GM19351 (cell line): ENCODE measurements around the gene KCNG4.

Source experiments
- ATAC-seq: cut with Tn5 transposase; IDR thresholded peaks from one replicate; pipeline ENCODE4 v1.9.1; 2021; ENCODE audit warnings: mild to moderate bottlenecking, moderate library complexity; ENCODE audit not compliant: unreplicated experiment

Gene KCNG4

GRCh38 chr16:84239909-84240308 lies at the start of gene KCNG4:
TSS of gene KCNG4 (minus strand) at chr16:84240012. CDS start at chr16:84237485, 2,527 bp downstream.
- no peak for ATAC-seq

GRCh38 chr16:84288902-84289301 lies 49.1 kb upstream of the KCNG4 start:
- no peak for ATAC-seq

DNA sequence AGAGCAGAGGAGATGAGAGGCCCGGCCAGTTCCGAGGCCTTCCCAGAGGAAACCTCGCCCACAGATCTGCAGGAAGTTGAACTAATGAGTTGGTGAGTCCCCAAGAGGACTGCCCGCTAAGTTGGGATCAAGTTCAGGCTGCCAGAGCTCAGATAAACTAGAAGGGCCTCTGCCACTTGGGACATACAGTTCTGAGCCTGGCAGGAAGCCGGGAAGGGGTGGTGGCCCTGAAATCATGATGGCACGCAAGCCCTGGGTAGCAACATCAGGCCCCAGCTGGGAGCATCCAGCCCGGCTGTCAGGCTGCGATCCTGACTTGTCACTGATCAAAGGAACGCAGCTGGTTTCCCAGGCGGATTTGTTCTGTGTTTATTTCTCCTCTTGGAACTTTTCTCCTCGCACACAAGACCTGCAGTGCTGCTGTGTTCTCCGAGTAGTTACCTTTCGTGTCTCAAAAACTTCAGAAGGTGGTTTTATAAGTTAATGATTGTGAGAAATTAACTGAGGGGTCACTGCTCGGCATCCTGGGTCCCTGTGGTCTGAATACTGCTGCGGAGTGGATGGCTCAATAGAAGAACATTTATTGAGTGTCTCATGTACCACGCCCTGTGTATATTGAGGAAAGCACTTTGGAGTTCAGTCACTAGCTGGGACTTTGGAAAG lies 46.9 kb upstream of the KCNG4 start:
- no peak for ATAC-seq

- no peak for ATAC-seq
Observed at GRCh38 chr16:84284154-84284722, 44.4 kb upstream of the KCNG4 start.

DNA sequence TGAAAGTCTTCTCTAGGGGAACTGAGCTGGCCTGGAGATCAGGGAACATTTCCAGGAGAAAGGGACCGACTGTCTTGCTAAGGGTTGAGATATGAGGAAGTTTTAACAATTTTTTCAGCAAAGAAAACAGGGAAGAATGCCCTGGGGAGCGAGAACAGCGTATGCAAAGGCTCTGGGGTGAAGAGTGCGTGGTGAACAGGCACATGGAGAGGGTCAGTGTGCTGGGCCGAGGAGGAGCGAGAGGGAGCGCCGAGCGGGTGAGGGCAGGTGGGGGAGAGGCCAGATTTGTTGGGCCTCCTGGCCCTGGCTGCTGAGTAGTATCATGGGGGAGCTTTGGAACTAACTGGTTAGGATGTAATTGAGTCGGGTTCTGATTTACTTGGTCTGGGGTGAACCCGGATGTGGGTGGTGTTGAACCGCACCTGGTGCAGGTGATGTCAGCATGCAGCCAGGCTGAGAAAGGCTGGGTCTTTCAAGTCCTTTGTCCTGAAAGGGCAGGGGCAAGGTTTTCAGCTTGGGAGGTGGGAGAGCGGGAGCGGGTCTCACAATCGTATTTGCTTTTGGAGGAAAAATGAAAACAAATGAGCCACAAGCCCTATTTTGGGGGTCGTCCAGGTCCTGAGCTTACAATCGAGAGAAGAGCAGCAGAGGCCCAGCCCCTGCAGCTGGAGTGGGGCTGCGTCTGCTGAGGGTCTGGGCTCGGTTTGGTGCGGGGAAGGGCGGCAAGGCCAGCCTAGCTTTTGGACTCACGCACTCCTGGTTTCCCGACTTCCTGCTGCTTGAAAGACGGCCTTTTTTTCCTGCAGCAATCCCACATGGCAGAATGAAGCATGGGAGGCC lies 43.7 kb upstream of the KCNG4 start:
- ATAC-seq, result no peak

- ATAC-seq, result no peak
Observed at GRCh38 chr16:84282533-84282932, 42.7 kb upstream of the KCNG4 start.

DNA sequence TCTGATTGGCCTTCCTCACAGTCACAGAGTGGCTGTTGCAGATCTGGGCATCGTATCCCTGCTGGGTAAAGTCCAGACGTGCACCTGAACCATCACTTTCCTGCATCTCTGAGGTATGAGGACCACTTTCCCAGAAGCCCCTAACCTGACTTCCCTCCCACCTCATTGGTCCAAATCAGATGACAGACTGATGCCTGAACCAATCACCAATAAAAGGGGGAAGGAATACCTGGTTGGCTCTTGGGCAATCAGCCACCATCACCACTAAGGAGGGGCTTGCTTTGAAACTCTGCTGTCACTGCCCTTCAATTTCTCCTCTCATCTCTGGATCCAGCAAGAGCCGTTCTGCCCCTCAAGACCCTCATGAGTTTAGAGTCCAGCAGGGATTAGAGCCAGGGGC lies 41.3 kb upstream of the KCNG4 start:
- ATAC-seq, result no peak

DNA sequence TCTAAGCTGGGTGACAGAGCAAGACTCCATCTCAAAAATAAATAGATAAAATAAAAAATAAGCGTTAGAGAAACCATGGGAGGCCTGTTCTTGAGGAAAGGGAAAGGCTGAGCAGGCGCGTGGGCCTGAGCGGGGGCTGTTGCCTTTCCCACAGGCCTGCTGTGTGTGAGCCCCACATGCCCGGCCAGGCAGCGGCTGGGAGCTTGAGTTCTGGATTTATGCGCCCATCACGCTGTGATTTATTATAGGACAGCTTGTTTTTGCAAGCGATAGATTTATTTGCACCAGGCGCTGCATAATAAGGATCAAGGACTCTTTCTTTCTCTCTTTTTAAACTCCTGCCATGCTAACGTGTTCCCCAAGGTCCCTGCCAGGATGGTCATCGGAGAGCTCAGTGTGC lies 40.1 kb upstream of the KCNG4 start:
- no peak for ATAC-seq

GRCh38 chr16:84278968-84279367 lies 39.2 kb upstream of the KCNG4 start:
- no peak for ATAC-seq

DNA sequence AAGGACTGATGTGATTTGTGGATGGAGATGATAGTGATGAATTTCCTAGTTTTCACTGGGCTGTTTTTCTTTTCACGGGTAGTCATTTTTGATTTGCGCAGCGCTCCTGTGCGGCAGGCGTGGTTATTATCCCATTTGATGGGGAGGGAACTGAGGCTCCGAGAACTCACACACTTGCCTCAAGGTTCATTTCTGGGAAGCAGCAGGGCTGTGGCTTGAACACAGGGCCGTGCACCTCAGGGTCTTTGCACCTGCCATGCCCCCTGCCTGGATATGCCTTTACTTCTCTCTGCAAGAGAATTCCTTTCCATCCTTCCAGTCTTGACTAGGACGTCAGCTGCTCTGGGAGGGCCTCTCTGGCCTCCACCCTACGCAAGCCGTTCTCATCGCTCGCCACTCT lies 38.5 kb upstream of the KCNG4 start:
- ATAC-seq, result no peak

DNA sequence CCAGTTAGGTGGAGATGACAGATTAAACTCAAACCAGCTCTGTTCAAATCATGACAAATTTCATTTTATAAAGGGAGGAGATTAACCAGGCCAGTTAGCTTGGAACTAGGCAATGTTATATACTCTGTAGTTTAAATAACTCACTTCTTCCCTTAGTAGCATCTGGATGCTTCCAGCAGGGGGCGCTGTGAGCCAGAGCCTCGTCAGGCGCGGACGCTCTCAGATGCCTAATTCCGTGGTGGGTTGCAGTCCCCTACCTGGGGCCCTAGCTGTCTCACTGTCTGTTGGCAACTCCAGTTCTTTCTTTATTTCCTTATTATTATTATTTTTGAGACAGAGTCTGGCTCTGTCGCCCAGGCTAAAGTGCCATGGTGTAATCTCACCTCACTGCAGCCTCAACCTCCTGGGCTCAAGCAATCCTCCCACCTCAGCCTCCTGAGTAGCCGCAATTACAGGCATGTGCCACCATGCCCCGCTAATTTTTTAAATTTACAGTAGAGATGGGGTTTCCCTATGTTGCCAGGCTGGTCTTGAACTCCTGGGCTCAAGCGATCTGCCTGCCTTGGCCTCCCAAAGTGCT lies 37.5 kb upstream of the KCNG4 start:
- ATAC-seq, result no peak

DNA sequence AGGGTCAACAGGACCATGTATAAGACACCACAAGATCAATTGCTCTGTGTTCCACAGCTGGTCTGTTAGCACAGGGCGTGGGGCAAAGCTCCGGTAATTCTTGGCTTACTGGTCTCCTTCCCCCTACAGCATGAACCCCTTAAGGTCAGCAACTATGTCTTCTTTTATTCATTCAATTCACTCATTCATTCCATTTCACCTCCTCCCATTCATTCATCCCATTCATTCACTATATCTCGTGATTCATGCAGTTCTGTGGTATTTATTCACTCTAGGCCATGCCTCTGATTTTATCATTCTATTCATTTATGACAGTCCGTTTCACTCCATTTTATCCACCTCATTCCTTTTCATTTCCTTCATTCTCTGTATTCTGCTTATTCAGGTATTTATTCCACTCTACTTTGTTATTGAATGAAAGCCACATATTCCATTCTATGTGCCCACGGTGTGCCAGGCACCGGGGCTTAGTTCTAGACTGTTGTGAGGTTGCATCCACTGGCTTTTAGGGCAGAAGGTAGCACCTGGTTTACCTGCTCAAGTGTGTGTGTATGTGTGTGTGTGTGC lies 35.9 kb upstream of the KCNG4 start:
- no peak for ATAC-seq

- ATAC-seq, result no peak
Observed at GRCh38 chr16:84274515-84274914, 34.7 kb upstream of the KCNG4 start.

GRCh38 chr16:84272740-84273320 lies 33.0 kb upstream of the KCNG4 start:
- no peak for ATAC-seq

GRCh38 chr16:84271866-84272265 lies 32.1 kb upstream of the KCNG4 start:
- ATAC-seq, result no peak

- ATAC-seq, result no peak
Observed at GRCh38 chr16:84271037-84271436, 31.2 kb upstream of the KCNG4 start.

- ATAC-seq, result no peak
Observed at GRCh38 chr16:84270531-84270930, 30.7 kb upstream of the KCNG4 start.

DNA sequence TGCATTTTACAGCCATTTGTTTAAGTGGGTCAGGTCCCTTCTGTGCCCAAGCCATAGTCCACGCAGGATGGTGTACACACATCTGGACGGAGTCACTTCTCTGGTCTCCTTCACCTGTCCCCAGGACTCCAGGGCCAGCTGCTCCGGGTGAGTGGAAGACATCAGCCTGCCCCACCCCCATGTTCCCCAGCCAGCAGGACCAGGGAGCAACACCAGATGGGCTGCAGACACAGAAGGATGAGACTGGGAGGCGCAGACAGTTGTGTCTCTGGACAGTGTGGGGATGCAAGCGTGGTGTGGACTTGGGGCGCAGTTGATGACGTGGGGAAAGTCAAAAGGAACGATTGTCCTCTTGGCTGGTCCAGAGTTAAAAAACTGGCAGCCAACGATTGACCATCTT lies 30.3 kb upstream of the KCNG4 start:
- ATAC-seq, result no peak

DNA sequence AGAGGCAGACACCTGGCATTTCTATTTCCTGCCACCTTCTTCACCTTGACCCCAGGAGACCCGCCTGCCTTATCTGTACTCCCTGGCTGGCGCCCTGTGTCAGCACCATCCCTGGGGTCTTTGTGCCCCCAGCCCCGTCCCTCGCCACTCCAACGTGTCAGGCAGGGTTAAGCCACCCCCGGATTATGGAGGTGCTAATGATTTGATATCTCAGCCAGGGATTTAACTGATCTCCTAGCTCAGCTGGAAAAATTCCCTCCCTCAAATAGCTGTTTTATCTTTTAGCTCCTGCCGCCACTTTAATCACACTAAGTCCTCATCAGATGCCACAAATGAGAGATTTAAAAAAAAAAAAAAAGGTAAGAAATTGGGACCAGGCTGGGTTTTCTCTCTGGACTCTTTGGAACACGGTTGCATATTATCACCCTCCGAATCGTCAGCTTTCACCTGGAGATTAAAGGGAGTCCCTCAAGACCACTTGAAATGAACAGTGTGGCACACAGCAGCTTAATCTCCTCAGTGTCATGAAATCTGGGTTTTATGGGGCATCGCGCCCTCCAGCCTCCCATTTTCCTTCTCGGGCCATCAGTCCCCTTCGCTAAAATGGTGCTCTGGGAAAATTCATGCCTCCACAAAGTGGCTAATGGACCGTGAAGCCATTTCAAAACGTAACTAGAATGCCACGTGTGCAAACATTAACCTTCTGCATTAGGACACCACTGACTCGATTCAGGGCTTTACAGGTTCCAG lies 28.7 kb upstream of the KCNG4 start:
- ATAC-seq, result no peak

DNA sequence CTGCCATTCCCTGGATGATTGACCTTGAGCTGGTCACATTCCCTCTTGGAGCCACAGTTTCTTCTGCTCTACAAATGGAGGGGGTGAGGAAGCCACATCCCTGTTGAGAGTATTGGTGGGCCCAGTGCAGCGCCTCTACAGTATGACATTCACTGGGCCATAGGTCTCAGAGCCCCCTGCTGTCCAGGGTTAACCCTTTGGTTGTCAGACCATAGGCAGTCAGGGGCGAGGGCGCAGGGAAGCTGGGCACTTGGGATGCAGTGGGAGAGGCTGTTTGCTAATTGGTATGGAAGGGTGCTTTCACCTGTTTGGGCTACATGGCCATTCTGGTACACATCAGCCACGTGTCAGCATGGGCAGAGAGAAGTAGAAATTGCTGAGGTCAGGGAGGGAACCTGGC lies 27.6 kb upstream of the KCNG4 start:
- no peak for ATAC-seq
